HG03342 (cell line): ENCODE data around the gene RHOT1.
"Not testable (repeated sequence)": the region's sequence is repeated elsewhere in the genome, so short reads cannot be mapped to it uniquely, and the experiment has no call there.

Experiments used
- ATAC-seq: cut with Tn5 transposase; IDR thresholded peaks from one replicate; pipeline ENCODE4 v1.9.1; 2021; ENCODE audit warnings: mild to moderate bottlenecking, moderate library complexity; ENCODE audit not compliant: unreplicated experiment

RHOT1 gene

GRCh38 chr17:32222621-32223020 lies 80.3 kb downstream of the RHOT1 start:
- ATAC-seq = no peak

- ATAC-seq = no peak
Observed at GRCh38 chr17:32223703-32224102, 81.4 kb downstream of the RHOT1 start.

- ATAC-seq = no peak
Observed at GRCh38 chr17:32226886-32227285, 84.6 kb downstream of the RHOT1 start.

GRCh38 chr17:32227910-32228309 lies 85.6 kb downstream of the RHOT1 start:
- ATAC-seq = no peak

- no peak for ATAC-seq
Observed at GRCh38 chr17:32235588-32235987, 93.3 kb downstream of the RHOT1 start.

GRCh38 chr17:32239456-32239855 lies 97.2 kb downstream of the RHOT1 start:
- ATAC-seq = no peak

- no peak for ATAC-seq
Observed at GRCh38 chr17:32240750-32241149, 98.4 kb downstream of the RHOT1 start.

- no peak for ATAC-seq
Observed at GRCh38 chr17:32241640-32242039, 99.3 kb downstream of the RHOT1 start.

- ATAC-seq = no peak
Observed at GRCh38 chr17:32249475-32249874, 107.2 kb downstream of the RHOT1 start.

GRCh38 chr17:32253117-32253611 lies 110.9 kb downstream of the RHOT1 start:
- no peak for ATAC-seq

- ATAC-seq = no peak
Observed at GRCh38 chr17:32256012-32256700, 113.9 kb downstream of the RHOT1 start.

GRCh38 chr17:32256701-32257019 lies 114.4 kb downstream of the RHOT1 start:
- ATAC-seq = no peak

- no peak for ATAC-seq
Observed at GRCh38 chr17:32258383-32259140, 116.3 kb downstream of the RHOT1 start.

- no peak for ATAC-seq
Observed at GRCh38 chr17:32259586-32259985, 117.3 kb downstream of the RHOT1 start.

- no peak for ATAC-seq
Observed at GRCh38 chr17:32261417-32261736, 119.1 kb downstream of the RHOT1 start.

GRCh38 chr17:32261936-32262510 lies 119.7 kb downstream of the RHOT1 start:
- ATAC-seq = no peak

- ATAC-seq = not testable (repeated sequence)
Observed at GRCh38 chr17:32263515-32263914, 121.2 kb downstream of the RHOT1 start.

GRCh38 chr17:32264140-32264799 lies 122.0 kb downstream of the RHOT1 start:
- no peak for ATAC-seq

GRCh38 chr17:32264823-32265191 lies 122.5 kb downstream of the RHOT1 start:
- ATAC-seq = no peak

GRCh38 chr17:32265192-32265923 lies 123.1 kb downstream of the RHOT1 start, which contains the start of gene RHBDL3:
Gene RHBDL3 (plus strand): TSS chr17:32265832. CDS start chr17:32266190, 358 bp downstream.
- no peak for ATAC-seq

- ATAC-seq = no peak
Observed at GRCh38 chr17:32266051-32266388, 123.7 kb downstream of the RHOT1 start.
